Endometrial microvascular endothelial cells (primary cell): ENCODE results near the gene ZNF771. TPM values are rescaled to one million over a fixed set of nuclear protein-coding genes. Genes with fewer than 3 reads are reported as not detected.

Experiments
- in situ Hi-C: cut with HindIII; loops from 2 replicates; pipeline ENCODE4 v1.10.0; 2017; ENCODE audit warnings: low sequenced_read_pairs, low pct_unique_long_range_greater_than_20kb; ENCODE audit errors: inconsistent ontology term
- total RNA-seq: library from RNA; depleted of rRNA; stranded (reverse); fragments of >200 nt; gene quantifications from one replicate; pipeline ENCODE4 v1.2.3, GENCODE V29; 2015; ENCODE audit errors: inconsistent ontology term

The ZNF771 gene
- total RNA-seq = 4.3 TPM

- in situ Hi-C loops = no loop called here
These were observed at the start of gene ZNF771 for GRCh38 chr16:30407102-30407803. ZNF771 (plus strand) TSS chr16:30407606; CDS start chr16:30408054, 448 bp downstream.

GRCh38 chr16:30357715-30358576 is 49.5 kb upstream of the ZNF771 start:
- in situ Hi-C loops = no loop called here

GRCh38 chr16:30358577-30358936 is 48.8 kb upstream of the ZNF771 start:
- in situ Hi-C loops = no loop called here

GRCh38 chr16:30358990-30359870 is 48.2 kb upstream of the ZNF771 start:
- in situ Hi-C loops = no loop called here

GRCh38 chr16:30359871-30360170 is 47.6 kb upstream of the ZNF771 start:
- in situ Hi-C loops = no loop called here

- in situ Hi-C loops = no loop called here
These were observed 46.2 kb upstream of the ZNF771 start for GRCh38 chr16:30361180-30361579.

GRCh38 chr16:30365200-30365599 is 42.2 kb upstream of the ZNF771 start:
- in situ Hi-C loops = no loop called here

- in situ Hi-C loops = no loop called here
These were observed 40.9 kb upstream of the ZNF771 start for GRCh38 chr16:30366511-30366910.

- in situ Hi-C loops = no loop called here
These were observed 39.9 kb upstream of the ZNF771 start for GRCh38 chr16:30367349-30368009.

- in situ Hi-C loops = no loop called here
These were observed 39.1 kb upstream of the ZNF771 start for GRCh38 chr16:30368122-30368791.

GRCh38 chr16:30368792-30369090 is 38.7 kb upstream of the ZNF771 start:
- in situ Hi-C loops = no loop called here

GRCh38 chr16:30369091-30369937 is 38.1 kb upstream of the ZNF771 start:
- in situ Hi-C loops = no loop called here

GRCh38 chr16:30369938-30370455 is 37.4 kb upstream of the ZNF771 start:
- in situ Hi-C loops = no loop called here

GRCh38 chr16:30370456-30371247 is 36.8 kb upstream of the ZNF771 start, which contains the start of gene TBC1D10B:
TBC1D10B (minus strand) TSS chr16:30370494; CDS start chr16:30370183, 311 bp downstream.
- in situ Hi-C loops = no loop called here

GRCh38 chr16:30371248-30371816 is 36.1 kb upstream of the ZNF771 start:
- in situ Hi-C loops = no loop called here

GRCh38 chr16:30372038-30372712 is 35.2 kb upstream of the ZNF771 start:
- in situ Hi-C loops = no loop called here
